Stimulated activated naive CD8-positive, alpha-beta T cell treated with anti-CD3 and anti-CD28 coated beads, Interleukin-15, Interleukin-2, amounts not matched to agents 100 ng/mL and 50 ng/mL, for 24 hours (primary cell): ENCODE results near the gene NAALAD2.
A peak's percentile ranks its signal among the peaks of the same experiment; 100 is the strongest.
"Not testable (repeated sequence)": the region's sequence is repeated elsewhere in the genome, so short reads cannot be mapped to it uniquely, and the experiment has no call there.

Source experiments
- H3K27ac Mint-ChIP-seq: one replicate; pipeline ENCODE4 v1.8.0; 2021; ENCODE audit warnings: mild to moderate bottlenecking, mixed read lengths
- H3K27me3 Mint-ChIP-seq: one replicate; pipeline ENCODE4 v1.8.0; 2021; ENCODE audit warnings: mixed read lengths
- H3K36me3 Mint-ChIP-seq: one replicate; pipeline ENCODE4 v1.8.0; 2021; ENCODE audit warnings: low read depth, mixed read lengths
- H3K4me1 Mint-ChIP-seq: one replicate; pipeline ENCODE4 v1.8.0; 2021; ENCODE audit warnings: low read depth, mixed read lengths
- H3K4me3 Mint-ChIP-seq: one replicate; pipeline ENCODE4 v1.8.0; 2021; ENCODE audit warnings: mild to moderate bottlenecking, mixed read lengths
- H3K9me3 Mint-ChIP-seq: one replicate; pipeline ENCODE4 v1.8.0; 2021; ENCODE audit warnings: mixed read lengths

The NAALAD2 gene

DNA sequence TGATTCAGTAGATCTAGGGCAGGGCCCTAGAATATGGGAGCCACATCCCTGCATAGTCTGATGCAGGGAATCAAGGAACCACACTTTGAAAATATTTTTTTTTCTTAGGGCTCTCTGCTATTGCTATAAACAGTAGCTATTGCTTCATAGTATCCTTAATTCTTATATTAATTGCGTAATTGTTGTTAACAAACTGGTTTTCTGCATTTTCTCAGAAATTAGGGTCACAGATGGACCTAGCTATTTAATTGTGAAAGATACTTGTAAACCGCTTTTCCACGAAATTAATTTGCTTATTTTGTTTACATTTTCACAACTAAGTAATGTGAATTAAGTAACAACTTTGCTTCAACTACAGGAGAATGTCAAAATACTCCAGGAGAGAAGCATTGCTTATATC, 34.1 kb downstream of the NAALAD2 start:
- H3K27me3 Mint-ChIP-seq, result peaks cover 10% of the 10 kb centered on the region
- no peaks in the 10 kb centered on the region for H3K36me3 Mint-ChIP-seq

GRCh38 chr11:90171359-90171758, 36.9 kb downstream of the NAALAD2 start:
- H3K4me3 Mint-ChIP-seq, result no peak overlapping the region
- no peaks in the 10 kb centered on the region for H3K4me1 Mint-ChIP-seq
- H3K9me3 Mint-ChIP-seq, result no peaks in the 10 kb centered on the region
- H3K27ac Mint-ChIP-seq, result no peak overlapping the region
- H3K27me3 Mint-ChIP-seq, result peaks cover 5% of the 10 kb centered on the region
- H3K36me3 Mint-ChIP-seq, result no peaks in the 10 kb centered on the region

More for the DNA sequence above, 34.1 kb downstream of the NAALAD2 start:
- H3K4me3 Mint-ChIP-seq, result no peak overlapping the region
- H3K4me1 Mint-ChIP-seq, result no peaks in the 10 kb centered on the region
- no peak overlapping the region for H3K27ac Mint-ChIP-seq
- no peaks in the 10 kb centered on the region for H3K9me3 Mint-ChIP-seq

DNA sequence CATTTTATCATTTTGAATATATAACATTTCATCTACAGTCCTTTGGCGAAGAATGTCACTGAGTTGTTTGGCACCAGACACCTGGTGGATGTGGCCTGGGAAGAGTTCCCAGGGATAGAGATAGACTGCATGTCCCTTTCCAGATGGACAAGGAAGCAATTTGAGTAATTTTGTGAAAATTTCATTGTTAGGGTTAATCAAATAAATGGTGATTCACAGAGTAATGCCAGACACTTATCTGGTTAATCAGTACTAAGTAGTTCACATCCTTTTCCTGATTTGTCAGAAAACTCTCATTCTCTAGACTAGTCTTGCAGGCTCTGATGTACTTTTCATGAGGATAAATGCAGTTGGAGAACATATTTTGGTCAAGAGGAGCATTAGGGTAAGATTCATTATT, 41.6 kb downstream of the NAALAD2 start:
- Mint-ChIP-seq H3K27me3 (no peaks in the 10 kb centered on the region), H3K36me3 (no peaks in the 10 kb centered on the region), H3K27ac (no peak overlapping the region), H3K9me3 (no peaks in the 10 kb centered on the region), H3K4me3 (no peak overlapping the region), H3K4me1 (no peaks in the 10 kb centered on the region)

GRCh38 chr11:90178751-90179150, 44.3 kb downstream of the NAALAD2 start:
- Mint-ChIP-seq H3K27me3 (no peaks in the 10 kb centered on the region), H3K36me3 (no peaks in the 10 kb centered on the region), H3K27ac (no peak overlapping the region), H3K4me3 (no peak overlapping the region), H3K9me3 (no peaks in the 10 kb centered on the region), H3K4me1 (no peaks in the 10 kb centered on the region)

DNA sequence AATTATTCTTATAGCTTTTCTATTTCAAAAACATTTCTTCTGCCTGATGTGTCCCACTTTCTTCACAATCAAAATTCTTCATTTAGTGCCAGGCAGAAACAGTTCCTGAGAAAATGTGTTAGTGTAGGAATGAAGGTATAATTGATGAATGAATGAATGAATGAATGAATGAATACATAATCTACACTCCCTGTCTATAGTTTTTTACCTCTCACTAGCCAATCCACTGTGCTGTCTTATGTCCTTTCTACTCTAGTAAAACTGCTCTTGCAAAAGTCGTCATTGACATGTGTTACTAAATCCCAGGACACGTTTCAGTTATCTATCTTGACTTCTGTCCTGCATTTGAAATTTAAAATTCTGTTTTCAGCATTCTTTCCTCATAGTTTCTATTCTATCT, 45.5 kb downstream of the NAALAD2 start:
- H3K36me3 Mint-ChIP-seq, result no peaks in the 10 kb centered on the region

GRCh38 chr11:90187839-90188238, 53.4 kb downstream of the NAALAD2 start:
- H3K27me3 Mint-ChIP-seq, result no peaks in the 10 kb centered on the region
- H3K36me3 Mint-ChIP-seq, result peaks cover 36% of the 10 kb centered on the region
- no peaks in the 10 kb centered on the region for H3K9me3 Mint-ChIP-seq
- no peak overlapping the region for H3K4me3 Mint-ChIP-seq
- H3K27ac Mint-ChIP-seq, result no peak overlapping the region
- no peaks in the 10 kb centered on the region for H3K4me1 Mint-ChIP-seq

More for the DNA sequence above, 45.5 kb downstream of the NAALAD2 start:
- Mint-ChIP-seq H3K9me3 (no peaks in the 10 kb centered on the region), H3K4me3 (no peak overlapping the region), H3K27me3 (no peaks in the 10 kb centered on the region), H3K4me1 (no peaks in the 10 kb centered on the region), H3K27ac (no peak overlapping the region)

- Mint-ChIP-seq H3K4me1 (no peaks in the 10 kb centered on the region), H3K36me3 (peaks cover 36% of the 10 kb centered on the region), H3K9me3 (no peaks in the 10 kb centered on the region), H3K4me3 (no peak overlapping the region), H3K27ac (no peak overlapping the region), H3K27me3 (no peaks in the 10 kb centered on the region)
Measured at GRCh38 chr11:90189011-90189410, 54.5 kb downstream of the NAALAD2 start.

GRCh38 chr11:90192869-90193582, 58.6 kb downstream of the NAALAD2 start:
- Mint-ChIP-seq H3K36me3 (peaks cover 49% of the 10 kb centered on the region), H3K27ac (no peak overlapping the region), H3K4me3 (no peak overlapping the region), H3K4me1 (no peaks in the 10 kb centered on the region), H3K27me3 (no peaks in the 10 kb centered on the region), H3K9me3 (no peaks in the 10 kb centered on the region)

DNA sequence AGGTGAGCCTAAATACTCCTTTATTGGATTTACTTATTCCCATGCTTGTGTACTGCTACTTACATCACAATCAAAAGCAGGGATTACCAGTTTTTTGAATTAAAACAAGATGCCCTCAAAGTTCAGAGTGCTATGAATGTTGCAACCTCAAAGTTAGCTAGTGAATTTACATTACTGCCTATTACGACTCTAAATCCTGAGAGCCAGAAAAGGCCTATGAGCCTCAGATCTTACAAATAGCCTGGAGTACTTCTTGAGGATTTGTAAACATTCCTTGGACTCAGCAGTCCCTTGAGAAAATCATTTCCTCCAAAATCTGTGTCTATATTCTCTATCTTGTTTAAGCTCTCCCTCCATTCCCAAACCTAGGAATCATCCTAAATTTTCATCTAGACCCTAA, 62.9 kb downstream of the NAALAD2 start:
- peak overlapping the region; percentile 53 for H3K27ac Mint-ChIP-seq

GRCh38 chr11:90202342-90202741, 67.9 kb downstream of the NAALAD2 start:
- Mint-ChIP-seq H3K9me3 (no peaks in the 10 kb centered on the region), H3K27ac (no peak overlapping the region), H3K36me3 (peaks cover 71% of the 10 kb centered on the region)

More for the DNA sequence above, 62.9 kb downstream of the NAALAD2 start:
- H3K27me3 Mint-ChIP-seq, result no peaks in the 10 kb centered on the region
- peaks cover 43% of the 10 kb centered on the region for H3K36me3 Mint-ChIP-seq
- no peaks in the 10 kb centered on the region for H3K9me3 Mint-ChIP-seq
- no peaks in the 10 kb centered on the region for H3K4me1 Mint-ChIP-seq
- H3K4me3 Mint-ChIP-seq, result no peak overlapping the region

DNA sequence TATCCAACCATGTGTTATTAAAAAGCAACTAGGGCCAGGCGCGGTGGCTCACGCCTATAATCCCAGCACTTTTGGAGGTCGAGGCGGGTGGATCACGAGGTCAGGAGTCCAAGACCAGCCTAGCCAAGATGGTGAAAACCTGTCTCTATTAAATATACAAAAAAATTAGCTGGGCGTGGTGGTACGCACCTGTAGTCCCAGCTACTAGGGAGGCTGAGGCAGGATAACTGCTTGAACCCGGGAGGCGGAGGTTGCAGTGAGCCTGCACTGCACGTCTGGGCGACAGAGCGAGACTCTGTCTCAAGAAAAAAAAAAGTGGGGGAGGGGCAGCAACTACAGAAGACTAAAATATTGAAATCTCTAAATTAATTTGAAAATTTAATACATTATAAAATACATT, 69.9 kb downstream of the NAALAD2 start:
- Mint-ChIP-seq H3K27ac (no peak overlapping the region), H3K4me1 (peaks cover 15% of the 10 kb centered on the region), H3K36me3 (peaks cover 76% of the 10 kb centered on the region), H3K27me3 (no peaks in the 10 kb centered on the region), H3K4me3 (no peak overlapping the region), H3K9me3 (no peaks in the 10 kb centered on the region)

More at GRCh38 chr11:90202342-90202741, 67.9 kb downstream of the NAALAD2 start:
- Mint-ChIP-seq H3K4me3 (no peak overlapping the region), H3K27me3 (no peaks in the 10 kb centered on the region), H3K4me1 (peaks cover 9% of the 10 kb centered on the region)

GRCh38 chr11:90204832-90205646, 70.6 kb downstream of the NAALAD2 start:
- Mint-ChIP-seq H3K4me1 (peaks cover 15% of the 10 kb centered on the region), H3K9me3 (no peaks in the 10 kb centered on the region), H3K4me3 (no peak overlapping the region), H3K36me3 (peaks cover 81% of the 10 kb centered on the region), H3K27me3 (no peaks in the 10 kb centered on the region), H3K27ac (no peak overlapping the region)

DNA sequence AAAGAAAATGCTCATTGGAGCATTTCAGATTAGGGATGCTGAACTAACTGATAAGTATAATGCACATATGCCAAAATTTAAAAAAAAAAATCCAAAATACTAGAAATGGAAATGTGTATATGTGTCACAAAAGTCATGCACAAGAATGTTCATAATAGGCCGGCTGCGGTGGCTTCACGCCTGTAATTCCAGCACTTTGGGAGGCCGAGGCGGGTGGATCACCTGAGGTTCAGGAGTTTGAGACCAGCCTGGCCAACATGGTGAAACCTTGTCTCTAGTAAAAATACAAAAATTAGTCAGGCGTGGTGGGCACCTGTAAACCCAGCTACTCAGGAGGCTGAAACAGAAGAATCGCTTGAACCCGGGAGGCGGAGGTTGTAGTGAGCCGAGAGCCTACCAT, 73.5 kb downstream of the NAALAD2 start:
- not testable (repeated sequence) for H3K27ac Mint-ChIP-seq, H3K27me3 Mint-ChIP-seq, H3K4me3 Mint-ChIP-seq, H3K9me3 Mint-ChIP-seq
- peaks cover 76% of the 10 kb centered on the region for H3K36me3 Mint-ChIP-seq
- peaks cover 15% of the 10 kb centered on the region for H3K4me1 Mint-ChIP-seq

DNA sequence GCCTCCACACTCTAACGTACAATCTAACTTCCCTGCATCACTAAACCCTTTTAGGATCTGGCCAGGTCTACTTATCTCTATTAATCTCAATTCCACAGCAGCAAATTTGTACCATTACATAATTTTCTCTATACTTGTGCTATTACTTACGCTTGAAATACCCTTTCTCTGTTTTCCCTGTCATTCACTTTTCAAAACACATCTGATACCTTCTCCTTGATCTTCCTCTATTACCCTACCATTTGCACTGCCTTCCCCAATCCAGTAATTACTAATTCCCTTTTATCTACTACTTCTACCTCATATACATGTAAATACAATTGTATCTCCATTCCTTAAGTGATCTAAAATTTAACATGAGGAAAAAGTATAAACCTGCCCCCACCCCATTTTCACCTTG, 74.4 kb downstream of the NAALAD2 start:
- peaks cover 77% of the 10 kb centered on the region for H3K36me3 Mint-ChIP-seq
- H3K4me3 Mint-ChIP-seq, result no peak overlapping the region
- H3K9me3 Mint-ChIP-seq, result no peaks in the 10 kb centered on the region
- peaks cover 15% of the 10 kb centered on the region for H3K4me1 Mint-ChIP-seq
- peak overlapping the region; percentile 0 for H3K27ac Mint-ChIP-seq
- no peaks in the 10 kb centered on the region for H3K27me3 Mint-ChIP-seq

DNA sequence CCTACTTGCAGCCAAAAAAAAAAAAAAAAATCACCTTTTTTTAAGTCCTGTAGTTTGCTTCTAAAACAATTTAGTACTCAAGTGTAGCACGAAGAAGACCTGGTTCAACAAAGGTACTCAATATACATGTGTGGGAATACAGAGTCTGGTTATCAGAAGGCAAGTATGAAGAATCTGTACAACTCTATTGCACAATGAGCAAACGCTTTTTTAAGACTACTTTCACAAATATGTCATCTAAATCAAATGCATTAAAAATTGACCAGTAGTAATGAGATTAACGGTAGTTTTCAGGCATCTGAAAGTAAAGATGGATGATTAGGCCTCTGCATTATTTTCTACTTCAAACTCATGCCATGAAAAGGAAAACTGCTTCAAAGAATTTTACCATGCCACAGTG, 78.9 kb downstream of the NAALAD2 start:
- no peak overlapping the region for H3K4me3 Mint-ChIP-seq
- H3K36me3 Mint-ChIP-seq, result peaks cover 64% of the 10 kb centered on the region
- peaks cover 29% of the 10 kb centered on the region for H3K4me1 Mint-ChIP-seq
- no peak overlapping the region for H3K27ac Mint-ChIP-seq
- H3K27me3 Mint-ChIP-seq, result no peaks in the 10 kb centered on the region
- no peaks in the 10 kb centered on the region for H3K9me3 Mint-ChIP-seq
